HEK293T (cell line): ENCODE results near the gene C6orf15.

Source experiments
- ARNT ChIP-seq: fragments of 450-650 bp; IDR thresholded peaks from 2 replicates; pipeline ENCODE4 v1.6.1; 2017; ENCODE audit warnings: mild to moderate bottlenecking
- BHLHE40 ChIP-seq: fragments of 450-650 bp; IDR thresholded peaks from 2 replicates; pipeline ENCODE4 v1.6.1; 2016; ENCODE audit warnings: mild to moderate bottlenecking, moderate library complexity, borderline replicate concordance
- ELF4 ChIP-seq: fragments of 450-650 bp; IDR thresholded peaks from 2 replicates; pipeline ENCODE4 v1.6.1; 2017; ENCODE audit warnings: antibody characterized with exemption
- FOXA1 ChIP-seq: fragments of 450-650 bp; IDR thresholded peaks from 2 replicates; pipeline ENCODE4 v1.6.1; 2016; ENCODE audit warnings: mild to moderate bottlenecking
- FOXK2 ChIP-seq: fragments of 450-650 bp; IDR thresholded peaks from 2 replicates; pipeline ENCODE4 v1.6.1; 2016; ENCODE audit warnings: mild to moderate bottlenecking
- FOXM1 ChIP-seq: fragments of 450-650 bp; IDR thresholded peaks from 2 replicates; pipeline ENCODE4 v1.6.1; 2017; ENCODE audit warnings: mild to moderate bottlenecking, borderline replicate concordance
- HDGF ChIP-seq: fragments of 450-650 bp; IDR thresholded peaks from 2 replicates; pipeline ENCODE4 v1.6.1; 2017; ENCODE audit warnings: antibody characterized with exemption, borderline replicate concordance
- L3MBTL2 ChIP-seq: fragments of 450-650 bp; conservative IDR thresholded peaks from 2 replicates; pipeline ENCODE4 v1.6.1; 2016; ENCODE audit warnings: mild to moderate bottlenecking
- LEF1 ChIP-seq: fragments of 450-650 bp; IDR thresholded peaks from 2 replicates; pipeline ENCODE4 v1.6.1; 2017; ENCODE audit warnings: mild to moderate bottlenecking, borderline replicate concordance
- SUZ12 ChIP-seq: fragments of 450-650 bp; IDR thresholded peaks from 2 replicates; pipeline ENCODE4 v1.6.1; 2016; ENCODE audit warnings: mild to moderate bottlenecking
- ZNF384 ChIP-seq: fragments of 450-650 bp; IDR thresholded peaks from 2 replicates; pipeline ENCODE4 v1.6.1; 2016

DNA sequence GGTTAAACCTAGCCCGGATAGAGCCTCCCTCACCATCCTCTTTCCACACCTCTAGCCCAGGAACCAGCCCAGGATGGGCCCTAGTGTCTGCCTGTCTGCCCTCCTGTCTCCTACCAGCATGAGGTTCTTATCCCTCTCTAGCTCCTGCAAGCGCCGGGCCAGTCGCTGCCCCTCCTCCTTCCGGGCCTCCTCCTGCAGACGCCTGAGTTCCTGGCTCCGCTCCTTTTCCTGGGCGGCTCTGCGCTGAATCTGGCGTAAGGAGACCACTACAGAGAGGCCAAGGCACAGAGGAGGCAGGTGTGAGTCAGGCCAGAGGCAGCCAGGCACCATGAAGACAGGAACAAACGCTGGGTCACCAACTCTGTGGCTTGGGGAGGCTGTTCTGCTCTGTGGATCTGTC is 30.8 kb upstream of the C6orf15 start:
- TF ChIP-seq LEF1 (no peak), ARNT (no peak), FOXM1 (no peak), L3MBTL2 (no peak), BHLHE40 (no peak), ZNF384 (no peak), ELF4 (no peak), FOXA1 (no peak), HDGF (no peak), SUZ12 (no peak), FOXK2 (no peak)
